Panc1 (cell line): ENCODE data around the gene PGA3. TPM values are rescaled to one million over a fixed set of nuclear protein-coding genes. Genes with fewer than 3 reads are reported as not detected.

Experiments used
- total RNA-seq: library from RNA; stranded (reverse); gene quantifications from one replicate; pipeline ENCODE4 v1.2.1, GENCODE V29; 2021; ENCODE audit not compliant: unreplicated experiment

PGA3 gene
- total RNA-seq, 1 experiment from 2014 or later, result not detected

Other genes starting within 250 kb of the PGA3 start
- gene CD6, start 231.8 kb upstream of the PGA3 start, total RNA-seq, result 1.1 TPM
- gene CD5, start 101.0 kb upstream of the PGA3 start, total RNA-seq, result 0.28 TPM
- gene VPS37C, start 42.1 kb upstream of the PGA3 start, total RNA-seq, result 24.0 TPM
- gene PGA4, start 18.8 kb downstream of the PGA3 start, total RNA-seq, result not detected
- not detected for gene PGA5, start 37.7 kb downstream of the PGA3 start, total RNA-seq
- gene VWCE, start 91.8 kb downstream of the PGA3 start, total RNA-seq, result 0.51 TPM
- gene DDB1, start 129.6 kb downstream of the PGA3 start, total RNA-seq, result 217 TPM
- gene TKFC, start 129.7 kb downstream of the PGA3 start, total RNA-seq, result 79.6 TPM
- 80.3 TPM for gene CYB561A3, start 158.4 kb downstream of the PGA3 start, total RNA-seq
- gene TMEM138, start 158.9 kb downstream of the PGA3 start, total RNA-seq, result 86.6 TPM
- gene TMEM216, start 189.1 kb downstream of the PGA3 start, total RNA-seq, result 11.7 TPM
- gene CPSF7, start 226.5 kb downstream of the PGA3 start, total RNA-seq, result 96.1 TPM
- 43.2 TPM for gene SDHAF2, start 226.6 kb downstream of the PGA3 start, total RNA-seq